HG02970 (cell line): ENCODE results near the gene FOXK1.

Experiments
- ATAC-seq: cut with Tn5 transposase; IDR thresholded peaks from one replicate; pipeline ENCODE4 v1.9.1; 2021; ENCODE audit warnings: mild to moderate bottlenecking, moderate library complexity, moderate number of reproducible peaks; ENCODE audit not compliant: unreplicated experiment, low FRiP score

FOXK1 gene

GRCh38 chr7:4716946-4717795 lies 35.1 kb downstream of the FOXK1 start:
- ATAC-seq = no peak

GRCh38 chr7:4718075-4718474 lies 36.0 kb downstream of the FOXK1 start:
- ATAC-seq = no peak

GRCh38 chr7:4720225-4720624 lies 38.1 kb downstream of the FOXK1 start:
- ATAC-seq = no peak

- ATAC-seq = no peak
Measured at GRCh38 chr7:4722308-4722707, 40.2 kb downstream of the FOXK1 start.

GRCh38 chr7:4722960-4723630 lies 41.0 kb downstream of the FOXK1 start:
- no peak for ATAC-seq

GRCh38 chr7:4724648-4725013 lies 42.5 kb downstream of the FOXK1 start:
- ATAC-seq = no peak

GRCh38 chr7:4725014-4725849 lies 43.1 kb downstream of the FOXK1 start:
- no peak for ATAC-seq

GRCh38 chr7:4725850-4726450 lies 43.9 kb downstream of the FOXK1 start:
- no peak for ATAC-seq

GRCh38 chr7:4726566-4726965 lies 44.5 kb downstream of the FOXK1 start:
- no peak for ATAC-seq

GRCh38 chr7:4727914-4728705 lies 46.0 kb downstream of the FOXK1 start:
- ATAC-seq = no peak

GRCh38 chr7:4729266-4729665 lies 47.2 kb downstream of the FOXK1 start:
- no peak for ATAC-seq

- no peak for ATAC-seq
Measured at GRCh38 chr7:4730276-4730675, 48.2 kb downstream of the FOXK1 start.

- no peak for ATAC-seq
Measured at GRCh38 chr7:4730971-4731370, 48.9 kb downstream of the FOXK1 start.

GRCh38 chr7:4731803-4732202 lies 49.7 kb downstream of the FOXK1 start:
- no peak for ATAC-seq

GRCh38 chr7:4733936-4734528 lies 51.9 kb downstream of the FOXK1 start:
- no peak for ATAC-seq

GRCh38 chr7:4734587-4735345 lies 52.7 kb downstream of the FOXK1 start:
- no peak for ATAC-seq

GRCh38 chr7:4737300-4737699 lies 55.2 kb downstream of the FOXK1 start:
- no peak for ATAC-seq

- no peak for ATAC-seq
Measured at GRCh38 chr7:4738711-4739527, 56.8 kb downstream of the FOXK1 start.
